HEK293 (cell line): ENCODE results near the gene CYP2S1.
A peak's percentile ranks its signal among the peaks of the same experiment; 100 is the strongest.

Experiments
- CTCF ChIA-PET: fragments of 350-600 bp; formaldehyde crosslinking; extraction: SDS; loops from one replicate; lab custom pipeline; 2021; ENCODE audit warnings: antibody characterized with exemption; lab: Yijun Ruan, JAX
- POLR2A ChIA-PET: fragments of 300-600 bp; formaldehyde crosslinking; extraction: SDS; loops from one replicate; lab custom pipeline; 2020; ENCODE audit warnings: antibody characterized with exemption, inconsistent platforms; lab: Yijun Ruan, JAX
- H3K27ac ChIP-seq: fragments of 200-500 bp; sonication (Bioruptor generic); 2 replicates; pipeline ENCODE4 v1.5.1; 2014; ENCODE audit warnings: low read depth, low read length, control low read depth, inconsistent platforms; ENCODE audit errors: extremely low read depth
- H3K36me3 ChIP-seq, 2 experiments: fragments of 200-500 bp in 1 of 2; sonication (Bioruptor generic) in 1 of 2; 1 replicate in 1 of 2; 2 replicates in 1 of 2; pipeline ENCODE4 v1.5.1; 2014 to 2017; ENCODE audit warnings: inconsistent platforms in 2 of 2, low read length in 2 of 2; ENCODE audit not compliant: control insufficient read depth in 2 of 2, insufficient read depth in 1 of 2
- H3K4me1 ChIP-seq: fragments of 200-500 bp; sonication (Bioruptor generic); 2 replicates; pipeline ENCODE4 v1.5.1; 2014; ENCODE audit warnings: mild to moderate bottlenecking, low read length, inconsistent platforms; ENCODE audit not compliant: control insufficient read depth, insufficient read depth
- H3K4me3 ChIP-seq: 2 replicates; pipeline ENCODE4 v1.5.1; 2011; ENCODE audit warnings: low read depth, mild to moderate bottlenecking, control low read depth, low read length, moderate library complexity
- H3K9me3 ChIP-seq: fragments of 200-500 bp; sonication (Bioruptor generic); 2 replicates; pipeline ENCODE4 v1.5.1; 2014; ENCODE audit warnings: low read depth, low read length, inconsistent platforms; ENCODE audit not compliant: control insufficient read depth, insufficient read depth
- GLI4 ChIP-seq: fragments of 450-650 bp; formaldehyde crosslinking; IDR thresholded peaks from 2 replicates; pipeline ENCODE4 v1.5.1; 2016; ENCODE audit warnings: missing biosample characterization, missing genetic modification characterization
- GLIS1 ChIP-seq: fragments of 450-650 bp; formaldehyde crosslinking; IDR thresholded peaks from 2 replicates; pipeline ENCODE4 v1.5.1; 2016; ENCODE audit warnings: missing biosample characterization, missing genetic modification characterization
- HIC1 ChIP-seq: fragments of 450-650 bp; formaldehyde crosslinking; IDR thresholded peaks from 2 replicates; pipeline ENCODE4 v1.5.1; 2016; ENCODE audit warnings: missing biosample characterization, missing genetic modification characterization
- MEIS1 ChIP-seq: sonication (generic); formaldehyde crosslinking; IDR thresholded peaks from 2 replicates; pipeline ENCODE4 v1.8.1; 2022; ENCODE audit warnings: missing genetic modification reagents, mild to moderate bottlenecking, borderline replicate concordance
- MZF1 ChIP-seq: fragments of 450-650 bp; formaldehyde crosslinking; IDR thresholded peaks from 2 replicates; pipeline ENCODE4 v1.5.1; 2017; ENCODE audit warnings: missing biosample characterization, missing genetic modification characterization, borderline replicate concordance
- PRDM4 ChIP-seq: fragments of 450-650 bp; formaldehyde crosslinking; IDR thresholded peaks from 2 replicates; pipeline ENCODE4 v1.5.1; 2017; ENCODE audit warnings: missing biosample characterization, missing genetic modification characterization
- SP3 ChIP-seq: fragments of 450-650 bp; formaldehyde crosslinking; IDR thresholded peaks from 2 replicates; pipeline ENCODE4 v1.5.1; 2016; ENCODE audit warnings: missing biosample characterization, missing genetic modification characterization
- ZBTB21 ChIP-seq: fragments of 450-650 bp; formaldehyde crosslinking; IDR thresholded peaks from 2 replicates; pipeline ENCODE4 v1.5.1; 2017; ENCODE audit warnings: missing biosample characterization, missing genetic modification characterization
- ZNF112 ChIP-seq: fragments of 450-650 bp; formaldehyde crosslinking; IDR thresholded peaks from 2 replicates; pipeline ENCODE4 v1.5.0; 2017; ENCODE audit warnings: missing biosample characterization, missing genetic modification characterization
- ZNF146 ChIP-seq: fragments of 450-650 bp; formaldehyde crosslinking; IDR thresholded peaks from 2 replicates; pipeline ENCODE4 v1.5.1; 2016; ENCODE audit warnings: missing biosample characterization, missing genetic modification characterization
- ZNF18 ChIP-seq: fragments of 450-650 bp; formaldehyde crosslinking; IDR thresholded peaks from 2 replicates; pipeline ENCODE4 v1.5.1; 2016; ENCODE audit warnings: missing biosample characterization, missing genetic modification characterization
- ZNF394 ChIP-seq: fragments of 450-650 bp; formaldehyde crosslinking; IDR thresholded peaks from 2 replicates; pipeline ENCODE4 v1.5.1; 2016; ENCODE audit warnings: missing biosample characterization, missing genetic modification characterization, mild to moderate bottlenecking, moderate library complexity, borderline replicate concordance
- ZNF529 ChIP-seq: fragments of 450-650 bp; formaldehyde crosslinking; IDR thresholded peaks from 2 replicates; pipeline ENCODE4 v1.5.1; 2017; ENCODE audit warnings: missing genetic modification characterization, missing biosample characterization; ENCODE audit not compliant: insufficient replicate concordance
- ZNF654 ChIP-seq: fragments of 450-650 bp; formaldehyde crosslinking; IDR thresholded peaks from 2 replicates; pipeline ENCODE4 v1.5.1; 2016; ENCODE audit warnings: low read depth, missing biosample characterization, missing genetic modification characterization
- ZSCAN30 ChIP-seq: fragments of 450-650 bp; IDR thresholded peaks from 2 replicates; pipeline ENCODE4 v1.5.1; 2018; ENCODE audit warnings: missing biosample characterization, mild to moderate bottlenecking, missing genetic modification characterization, moderate library complexity
- TF ChIP-seq, protein P1 (sequence below): fragments of 450-650 bp; formaldehyde crosslinking; IDR thresholded peaks from 2 replicates; pipeline ENCODE4 v1.5.0; 2017; ENCODE audit warnings: missing biosample characterization, missing genetic modification characterization, borderline replicate concordance
- TF ChIP-seq, protein P2 (sequence below): fragments of 450-650 bp; IDR thresholded peaks from 2 replicates; pipeline ENCODE4 v1.5.1; 2018; ENCODE audit warnings: missing biosample characterization, mild to moderate bottlenecking, missing genetic modification characterization

Gene CYP2S1

GRCh38 chr19:41186971-41187883, 5.8 kb upstream of the CYP2S1 start:
- CTCF ChIA-PET = interaction anchor here (0.8 kb wide), 2 partner anchors 381 to 524 kb away, joined by 3 to 4 read pairs; no protein-coding TSS in a partner anchor
- POLR2A ChIA-PET = interaction anchor here (0.6 kb wide), 2 partner anchors 75 to 202 kb away, joined by 3 to 4 read pairs; no protein-coding TSS in a partner anchor
- Histone ChIP-seq H3K4me3 (no peak overlapping the region), H3K36me3 (no peaks in the 10 kb centered on the region), H3K9me3 (no peaks in the 10 kb centered on the region), H3K4me1 (peaks cover 12% of the 10 kb centered on the region), H3K27ac (no peak overlapping the region)
- TF ChIP-seq ZNF18 (0 out of 2 replicates have a peak, but pooled peaks have one; percentile 19), ZSCAN30 (tag by site-specific recombination) (no peak)

GRCh38 chr19:41187884-41188279, 5.1 kb upstream of the CYP2S1 start:
- H3K4me3 ChIP-seq = no peak overlapping the region
- POLR2A ChIA-PET = interaction anchor here (0.6 to 0.7 kb wide), 3 partner anchors 75 to 617 kb away, joined by 3 to 5 read pairs (median 4); no protein-coding TSS in a partner anchor
- no peaks in the 10 kb centered on the region for H3K36me3 ChIP-seq
- CTCF ChIA-PET = no interaction called here
- peaks cover 19% of the 10 kb centered on the region for H3K4me1 ChIP-seq
- TF ChIP-seq ZNF394 (tag by site-specific recombination) (no peak), ZNF112 (tag by site-specific recombination) (no peak), ZBTB21 (tag by site-specific recombination) (no peak), HIC1 (tag by site-specific recombination) (no peak), MEIS1 (no peak), ZNF654 (no peak)
- TF ChIP-seq, protein P1, sequence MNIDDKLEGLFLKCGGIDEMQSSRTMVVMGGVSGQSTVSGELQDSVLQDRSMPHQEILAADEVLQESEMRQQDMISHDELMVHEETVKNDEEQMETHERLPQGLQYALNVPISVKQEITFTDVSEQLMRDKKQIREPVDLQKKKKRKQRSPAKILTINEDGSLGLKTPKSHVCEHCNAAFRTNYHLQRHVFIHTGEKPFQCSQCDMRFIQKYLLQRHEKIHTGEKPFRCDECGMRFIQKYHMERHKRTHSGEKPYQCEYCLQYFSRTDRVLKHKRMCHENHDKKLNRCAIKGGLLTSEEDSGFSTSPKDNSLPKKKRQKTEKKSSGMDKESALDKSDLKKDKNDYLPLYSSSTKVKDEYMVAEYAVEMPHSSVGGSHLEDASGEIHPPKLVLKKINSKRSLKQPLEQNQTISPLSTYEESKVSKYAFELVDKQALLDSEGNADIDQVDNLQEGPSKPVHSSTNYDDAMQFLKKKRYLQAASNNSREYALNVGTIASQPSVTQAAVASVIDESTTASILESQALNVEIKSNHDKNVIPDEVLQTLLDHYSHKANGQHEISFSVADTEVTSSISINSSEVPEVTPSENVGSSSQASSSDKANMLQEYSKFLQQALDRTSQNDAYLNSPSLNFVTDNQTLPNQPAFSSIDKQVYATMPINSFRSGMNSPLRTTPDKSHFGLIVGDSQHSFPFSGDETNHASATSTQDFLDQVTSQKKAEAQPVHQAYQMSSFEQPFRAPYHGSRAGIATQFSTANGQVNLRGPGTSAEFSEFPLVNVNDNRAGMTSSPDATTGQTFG (tag by site-specific recombination) = no peak
- H3K27ac ChIP-seq = no peak overlapping the region
- H3K9me3 ChIP-seq = no peaks in the 10 kb centered on the region

GRCh38 chr19:41189425-41190065, 3.5 kb upstream of the CYP2S1 start:
- no peaks in the 10 kb centered on the region for H3K36me3 ChIP-seq
- peaks cover 21% of the 10 kb centered on the region for H3K4me1 ChIP-seq
- ChIA-PET CTCF (interaction anchor here (0.5 to 1.0 kb wide), 8 partner anchors 13 to 431 kb away, joined by 3 to 4 read pairs (median 3); no protein-coding TSS in a partner anchor), POLR2A (interaction anchor here (0.6 to 1.5 kb wide), 2 partner anchors 74 to 136 kb away, joined by 4 to 5 read pairs; partner anchors contain the start of gene HNRNPUL1)
- H3K4me3 ChIP-seq = no peak overlapping the region
- peak overlapping the region; percentile 4; the same call in 1 of the 2 replicates for H3K27ac ChIP-seq
- H3K9me3 ChIP-seq = no peaks in the 10 kb centered on the region
- TF ChIP-seq PRDM4 (tag by site-specific recombination) = peak; percentile 30; the same call in 1 of the 2 replicates
- TF ChIP-seq ZNF529 (tag by site-specific recombination) = no peak
- no peak for TF ChIP-seq ZNF146 (tag by site-specific recombination)
- TF ChIP-seq, protein P2, sequence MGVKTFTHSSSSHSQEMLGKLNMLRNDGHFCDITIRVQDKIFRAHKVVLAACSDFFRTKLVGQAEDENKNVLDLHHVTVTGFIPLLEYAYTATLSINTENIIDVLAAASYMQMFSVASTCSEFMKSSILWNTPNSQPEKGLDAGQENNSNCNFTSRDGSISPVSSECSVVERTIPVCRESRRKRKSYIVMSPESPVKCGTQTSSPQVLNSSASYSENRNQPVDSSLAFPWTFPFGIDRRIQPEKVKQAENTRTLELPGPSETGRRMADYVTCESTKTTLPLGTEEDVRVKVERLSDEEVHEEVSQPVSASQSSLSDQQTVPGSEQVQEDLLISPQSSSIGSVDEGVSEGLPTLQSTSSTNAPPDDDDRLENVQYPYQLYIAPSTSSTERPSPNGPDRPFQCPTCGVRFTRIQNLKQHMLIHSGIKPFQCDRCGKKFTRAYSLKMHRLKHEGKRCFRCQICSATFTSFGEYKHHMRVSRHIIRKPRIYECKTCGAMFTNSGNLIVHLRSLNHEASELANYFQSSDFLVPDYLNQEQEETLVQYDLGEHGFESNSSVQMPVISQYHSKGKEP = peak; percentile 37
- TF ChIP-seq SP3 (tag by site-specific recombination) = no peak
- TF ChIP-seq MZF1 (tag by site-specific recombination) = peak; percentile 50; the same call in 1 of the 2 replicates
- TF ChIP-seq GLI4 (tag by site-specific recombination) = no peak
- TF ChIP-seq GLIS1 (tag by site-specific recombination) = peak; percentile 51; the same call in 1 of the 2 replicates
